Kidney (tissue), 14 donors: ENCODE data around the gene NOTUM. TPM values are rescaled to one million over a fixed set of nuclear protein-coding genes. Genes with fewer than 3 reads are reported as not detected.

Source experiments
- DNase-seq, 5 donors: peaks; one replicate each; pipeline ENCODE4 v3.0.0-alpha.2; 2013 to 2020
- FAIRE-seq: peaks from 2 replicates; lab custom pipeline; 2012; peaks lifted over from hg19 to GRCh38; lab: Jason Lieb, UNC
- H3K27ac ChIP-seq, 2 donors: one replicate each; pipeline ENCODE4 v1.7.0; 2013; ENCODE audit warnings: low read depth in 2 of 2, low read length in 2 of 2, inconsistent platforms in 1 of 2
- H3K27me3 ChIP-seq: one replicate; pipeline ENCODE4 v1.7.1; 2013; ENCODE audit warnings: low read length, inconsistent platforms; ENCODE audit not compliant: control insufficient read depth, insufficient read depth
- H3K36me3 ChIP-seq, 3 donors: one replicate each; pipeline versions ENCODE4 v1.7.0 to v1.7.1; 2013; ENCODE audit warnings: low read length in 3 of 3, control low read depth in 1 of 3, inconsistent platforms in 1 of 3; ENCODE audit not compliant: insufficient read depth in 3 of 3, control insufficient read depth in 2 of 3
- H3K4me1 ChIP-seq, 3 donors: one replicate each; pipeline versions ENCODE4 v1.7.0 to v1.7.1; 2013; ENCODE audit warnings: low read length in 3 of 3, inconsistent platforms in 1 of 3, low read depth in 1 of 3; ENCODE audit not compliant: control insufficient read depth in 2 of 3, insufficient read depth in 2 of 3
- H3K4me3 ChIP-seq, 3 donors: one replicate each; pipeline versions ENCODE4 v1.7.0 to v1.8.1; 2013; ENCODE audit warnings: low read length in 3 of 3, control low read depth in 1 of 3, inconsistent platforms in 1 of 3
- H3K9ac ChIP-seq, 3 donors: one replicate each; pipeline versions ENCODE4 v1.7.0 to v1.7.1; 2013; ENCODE audit warnings: low read length in 3 of 3, control low read depth in 1 of 3, inconsistent platforms in 1 of 3
- H3K9me3 ChIP-seq, 3 donors: one replicate each; pipeline versions ENCODE4 v1.7.0 to v1.7.1; 2013; ENCODE audit warnings: low read length in 3 of 3, control low read depth in 1 of 3, inconsistent platforms in 1 of 3; ENCODE audit not compliant: control insufficient read depth in 2 of 3, insufficient read depth in 1 of 3
- intact Hi-C: fragments of 100-400 bp; cut with DNase I; formaldehyde crosslinking; loops from one replicate; pipeline ENCODE4 v1.11.1; 2022
- polyA plus RNA-seq: library from polyadenylated mRNA; stranded (reverse); fragments of 350-450 nt; fragmentation: Illumina TruSeq; extraction: RNeasy Lipid Tissue Mini Kit (QIAGEN cat#74804); gene quantifications from one replicate; pipeline ENCODE4 v1.2.3, GENCODE V29; 2014; ENCODE audit warnings: low read depth, low replicate concordance; ENCODE audit not compliant: insufficient read depth
- total RNA-seq: library from RNA; stranded (reverse); fragmentation: NEBNext Ultra II Directional; extraction: Animal tissue kit (Norgen Biotek cat#: 25700); gene quantifications from one replicate; pipeline ENCODE4 v1.2.1, GENCODE V29; 2021
- TF ChIP-seq, protein P1 (sequence below): IDR thresholded peaks from 3 replicates; pipeline ENCODE4 v1.5.1; 2012; ENCODE audit warnings: mild to moderate bottlenecking, moderate library complexity, borderline replicate concordance; ENCODE audit not compliant: insufficient read depth; ENCODE audit errors: extremely low read depth
- donor health status: control.
- donor health status: control.
- donor health status: control.
- donor health status: control.
- donor health status: control.
- donor health status: DM: yes; HTN: yes; CAD: no.
- donor health status: Normal renal cell carcinoma (clear cell type).

Gene NOTUM
- total and polyA plus RNA-seq, 2 donors from 2014 or later = not detected

DNA sequence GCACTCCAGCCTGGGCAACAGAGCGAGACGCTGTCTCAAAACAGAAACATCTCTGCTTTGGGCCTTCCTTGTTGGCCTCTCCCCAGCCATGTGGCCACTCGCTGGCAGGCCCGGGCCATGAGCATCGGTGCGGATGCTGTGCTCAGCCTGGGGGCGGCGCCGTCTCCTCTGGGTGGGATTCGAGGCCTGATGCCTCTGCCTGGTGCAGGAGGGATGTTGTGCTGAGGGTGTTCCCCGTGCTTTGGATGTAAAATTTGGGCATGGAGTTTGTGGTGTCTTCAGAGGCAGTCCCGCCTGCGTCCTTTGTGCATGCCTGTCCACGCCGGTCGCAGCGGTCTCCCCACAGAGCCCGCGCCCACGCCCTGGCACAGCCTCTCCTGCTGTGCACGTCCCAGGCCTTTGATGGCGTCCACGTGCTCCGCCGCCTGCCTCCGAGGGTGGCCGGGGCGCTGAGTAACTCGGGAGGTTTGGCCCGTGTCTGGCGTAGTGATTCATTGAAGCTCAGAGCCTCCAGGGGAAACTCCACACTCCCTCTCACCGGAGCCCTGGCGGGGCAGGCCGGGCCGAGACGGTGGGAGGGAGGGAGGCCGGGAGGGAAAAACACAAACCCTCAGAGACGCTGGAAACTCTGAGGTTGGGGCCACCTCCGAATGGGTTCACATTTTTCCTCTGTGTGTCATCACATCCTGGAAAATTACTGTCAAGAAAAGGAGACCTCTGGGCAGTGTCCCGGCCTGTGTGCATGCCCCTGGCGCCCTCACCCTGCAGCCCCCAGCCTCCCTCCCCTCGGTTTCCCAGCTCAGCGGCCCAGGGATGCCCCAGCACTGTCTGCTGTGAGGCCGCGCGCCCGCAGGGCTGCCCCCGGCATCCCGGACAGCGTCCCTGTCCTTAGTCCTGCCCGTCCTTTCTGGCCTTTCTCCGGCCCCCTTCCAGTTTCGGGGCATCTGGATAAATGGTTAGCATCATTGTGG, 42.7 kb upstream of the NOTUM start:
- Histone ChIP-seq H3K4me3 (no peak overlapping the region), H3K36me3 (no peaks in the 10 kb centered on the region), H3K27ac (no peak overlapping the region), H3K4me1 (peaks cover 0 to 9% (median 0%) of the 10 kb centered on the region in 3 donors), H3K9me3 (no peaks in the 10 kb centered on the region), H3K9ac (no peak overlapping the region), H3K27me3 (no peaks in the 10 kb centered on the region)
- FAIRE-seq (no peak), DNase-seq (peak; percentile 65 to 95 (median 70))
- intact Hi-C loops = no loop called here
- TF ChIP-seq, protein P1, sequence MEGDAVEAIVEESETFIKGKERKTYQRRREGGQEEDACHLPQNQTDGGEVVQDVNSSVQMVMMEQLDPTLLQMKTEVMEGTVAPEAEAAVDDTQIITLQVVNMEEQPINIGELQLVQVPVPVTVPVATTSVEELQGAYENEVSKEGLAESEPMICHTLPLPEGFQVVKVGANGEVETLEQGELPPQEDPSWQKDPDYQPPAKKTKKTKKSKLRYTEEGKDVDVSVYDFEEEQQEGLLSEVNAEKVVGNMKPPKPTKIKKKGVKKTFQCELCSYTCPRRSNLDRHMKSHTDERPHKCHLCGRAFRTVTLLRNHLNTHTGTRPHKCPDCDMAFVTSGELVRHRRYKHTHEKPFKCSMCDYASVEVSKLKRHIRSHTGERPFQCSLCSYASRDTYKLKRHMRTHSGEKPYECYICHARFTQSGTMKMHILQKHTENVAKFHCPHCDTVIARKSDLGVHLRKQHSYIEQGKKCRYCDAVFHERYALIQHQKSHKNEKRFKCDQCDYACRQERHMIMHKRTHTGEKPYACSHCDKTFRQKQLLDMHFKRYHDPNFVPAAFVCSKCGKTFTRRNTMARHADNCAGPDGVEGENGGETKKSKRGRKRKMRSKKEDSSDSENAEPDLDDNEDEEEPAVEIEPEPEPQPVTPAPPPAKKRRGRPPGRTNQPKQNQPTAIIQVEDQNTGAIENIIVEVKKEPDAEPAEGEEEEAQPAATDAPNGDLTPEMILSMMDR = no peak

DNA sequence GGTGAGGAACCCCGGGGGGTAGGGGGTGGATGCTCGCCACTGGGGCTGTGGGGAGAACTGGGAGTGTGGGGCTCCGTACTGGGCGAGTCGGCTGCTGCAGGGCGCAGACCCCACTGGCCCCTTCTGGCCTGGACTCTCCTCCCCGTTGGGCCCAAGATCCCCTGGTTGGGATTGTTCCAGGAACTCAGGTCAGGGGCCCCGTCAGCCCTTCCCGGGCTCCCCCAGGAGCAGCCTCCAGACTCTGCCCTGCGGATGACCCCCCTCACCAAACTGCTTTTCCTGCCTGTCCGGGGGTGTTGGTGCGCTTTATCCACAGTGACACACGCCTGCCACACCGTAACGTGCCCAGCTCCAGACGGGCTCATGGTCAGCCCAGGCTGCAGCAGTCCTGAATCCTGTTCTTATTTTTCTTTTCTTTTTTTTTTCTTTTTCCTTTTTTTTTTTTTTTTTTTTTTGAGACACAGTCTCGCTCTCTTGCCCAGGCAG, 40.6 kb upstream of the NOTUM start:
- Histone ChIP-seq H3K27ac (no peak overlapping the region), H3K27me3 (no peaks in the 10 kb centered on the region), H3K4me3 (no peak overlapping the region), H3K36me3 (no peaks in the 10 kb centered on the region), H3K4me1 (peaks cover 0 to 9% (median 0%) of the 10 kb centered on the region in 3 donors), H3K9me3 (no peaks in the 10 kb centered on the region), H3K9ac (no peak overlapping the region)
- FAIRE-seq (no peak), DNase-seq (peak in 1 of 5 donors; percentile 55)
- intact Hi-C loops = no loop called here
- TF ChIP-seq, protein P1 = no peak

DNA sequence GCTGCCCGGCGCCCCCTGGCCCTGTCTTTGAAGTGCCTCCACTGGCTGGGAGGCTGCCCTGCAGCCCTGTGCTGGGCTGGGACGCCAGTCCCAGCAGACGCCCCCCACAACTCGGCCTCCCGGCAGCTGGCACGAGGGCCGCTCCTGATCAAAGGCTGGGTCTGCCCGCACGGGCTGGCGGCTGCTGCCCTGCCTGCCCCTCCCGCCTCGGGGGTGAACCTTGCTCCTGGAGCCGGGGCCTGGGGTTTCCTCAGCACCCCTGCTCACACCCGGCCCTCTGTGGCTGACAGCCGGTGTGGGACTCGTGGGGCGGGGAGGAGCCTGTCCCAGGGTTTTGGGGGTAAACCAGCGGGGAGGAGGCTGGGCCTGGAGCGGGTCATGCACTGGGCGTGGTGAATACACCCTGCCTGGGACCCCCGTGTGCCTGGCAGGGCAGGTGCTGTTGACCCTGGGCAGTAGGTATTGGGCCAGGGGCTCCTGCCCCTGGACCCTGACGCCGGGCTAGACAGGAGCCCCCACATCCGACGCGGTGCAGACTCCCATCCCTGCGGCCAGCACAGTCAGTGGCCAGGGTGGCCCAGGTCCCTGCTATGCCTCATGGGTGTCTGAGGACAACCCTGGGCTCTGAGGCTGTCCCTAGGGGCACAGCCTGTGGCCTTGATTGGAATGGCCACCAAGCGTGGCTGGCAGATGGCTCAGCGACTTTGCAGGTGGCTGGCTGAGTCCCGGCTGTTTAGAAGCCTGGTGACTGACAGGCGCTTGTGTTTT, 40.0 kb upstream of the NOTUM start:
- Histone ChIP-seq H3K4me1 (peaks cover 0 to 9% (median 0%) of the 10 kb centered on the region in 3 donors), H3K27ac (no peak overlapping the region), H3K9me3 (no peaks in the 10 kb centered on the region), H3K27me3 (no peaks in the 10 kb centered on the region), H3K4me3 (no peak overlapping the region), H3K36me3 (no peaks in the 10 kb centered on the region), H3K9ac (no peak overlapping the region)
- FAIRE-seq (no peak), DNase-seq (peak; percentile 55 to 80 (median 68))
- intact Hi-C loops = no loop called here
- TF ChIP-seq, protein P1 = no peak
